SK-N-SH (cell line): ENCODE data around the gene UFC1. TPM values are rescaled to one million over a fixed set of nuclear protein-coding genes. Genes with fewer than 3 reads are reported as not detected.

ENCODE experiments used
- CTCF ChIA-PET: fragments of 300-600, 350-600 bp; formaldehyde crosslinking; extraction: SDS; loops from one replicate; lab custom pipeline; 2021; lab: Yijun Ruan, JAX
- POLR2A ChIA-PET: fragments of 350-600 bp; sonication (Branson Sonifier 250); formaldehyde crosslinking; extraction: SDS; loops from one replicate; lab custom pipeline; 2020; ENCODE audit warnings: antibody characterized with exemption, inconsistent platforms; lab: Yijun Ruan, JAX
- DNase-seq: peaks from one replicate; pipeline ENCODE4 v3.0.0; 2012
- H2AFZ ChIP-seq: fragments of 200-600 bp; sonication (generic); 2 replicates; pipeline ENCODE4 v1.8.1; 2016; ENCODE audit warnings: antibody characterized with exemption, mild to moderate bottlenecking, low read depth
- H3F3A ChIP-seq: fragments of 200-600 bp; sonication (generic); replicated peaks from 2 replicates; pipeline ENCODE3; 2016; ENCODE audit warnings: antibody characterized with exemption, mild to moderate bottlenecking; ENCODE audit not compliant: insufficient read depth
- H3K27ac ChIP-seq, 2 experiments: fragments of 200-500 bp in 1 of 2; fragments of 200-600 bp in 1 of 2; sonication (Bioruptor generic) in 1 of 2; sonication (generic), shearing (Covaris generic) in 1 of 2; 2 replicates each; pipeline versions ENCODE4 v1.5.1 to v1.6.1; 2014 to 2016; ENCODE audit warnings: low read depth in 2 of 2, inconsistent platforms in 1 of 2, low read length in 1 of 2, mild to moderate bottlenecking in 1 of 2, mixed read lengths in 1 of 2
- H3K27me3 ChIP-seq: fragments of 200-600 bp; sonication (generic), shearing (Covaris generic); 2 replicates; pipeline ENCODE4 v1.6.1; 2016; ENCODE audit warnings: mixed run types; ENCODE audit not compliant: insufficient read depth
- H3K36me3 ChIP-seq, 2 experiments: fragments of 200-500 bp in 1 of 2; fragments of 200-600 bp in 1 of 2; sonication (Bioruptor generic) in 1 of 2; sonication (generic) in 1 of 2; replicated peaks in 1 of 2; 2 replicates each; pipeline versions ENCODE3 to v1.5.1; 2014 to 2016; ENCODE audit warnings: low read length in 1 of 2, mild to moderate bottlenecking in 1 of 2; ENCODE audit not compliant: insufficient read depth in 2 of 2, control insufficient read depth in 1 of 2
- H3K4me1 ChIP-seq, 2 experiments: fragments of 200-500 bp in 1 of 2; fragments of 200-600 bp in 1 of 2; sonication (Bioruptor generic) in 1 of 2; sonication (generic), shearing (Covaris generic) in 1 of 2; 2 replicates each; pipeline versions ENCODE4 v1.5.1 to v1.6.1; 2014 to 2016; ENCODE audit warnings: low read depth in 1 of 2, low read length in 1 of 2, mixed run types in 1 of 2; ENCODE audit not compliant: insufficient read depth in 2 of 2, control insufficient read depth in 1 of 2
- H3K4me2 ChIP-seq: fragments of 200-600 bp; sonication (generic), shearing (Covaris generic); 2 replicates; pipeline ENCODE4 v1.6.1; 2017; ENCODE audit warnings: mixed run types
- H3K4me3 ChIP-seq, 2 experiments: fragments of 200-500 bp in 1 of 2; fragments of 200-600 bp in 1 of 2; sonication (Bioruptor generic) in 1 of 2; sonication (generic), shearing (Covaris generic) in 1 of 2; 2 replicates each; pipeline versions ENCODE4 v1.5.1 to v1.8.1; 2014 to 2016; ENCODE audit warnings: low read depth in 2 of 2, inconsistent platforms in 1 of 2, low read length in 1 of 2, mild to moderate bottlenecking in 1 of 2, mixed read lengths in 1 of 2, moderate library complexity in 1 of 2
- H3K79me2 ChIP-seq: fragments of 200-600 bp; sonication (generic); 2 replicates; pipeline ENCODE4 v1.8.1; 2017; ENCODE audit warnings: mild to moderate bottlenecking; ENCODE audit not compliant: insufficient read depth
- H3K9ac ChIP-seq: fragments of 200-600 bp; sonication (generic); 2 replicates; pipeline ENCODE4 v1.6.1; 2017; ENCODE audit warnings: mixed run types
- H3K9me2 ChIP-seq: fragments of 200-600 bp; sonication (generic); 2 replicates; pipeline ENCODE4 v1.6.1; 2017; ENCODE audit warnings: mixed run types
- H3K9me3 ChIP-seq: fragments of 200-600 bp; sonication (generic); 2 replicates; pipeline ENCODE4 v1.6.1; 2017; ENCODE audit warnings: mixed run types, mild to moderate bottlenecking, moderate library complexity
- H4K20me1 ChIP-seq: fragments of 200-600 bp; sonication (generic); 2 replicates; pipeline ENCODE4 v1.6.1; 2017; ENCODE audit warnings: mild to moderate bottlenecking, mixed run types; ENCODE audit not compliant: insufficient read depth
- EP300 ChIP-seq, 2 experiments: IDR thresholded peaks; 2 replicates each; pipeline versions ENCODE4 v1.4.0 to v1.6.1; 2012; ENCODE audit warnings: borderline replicate concordance in 1 of 2, low read depth in 1 of 2, low read length in 1 of 2
- EZH2phosphoT487 ChIP-seq: fragments of 200-600 bp; sonication (generic); IDR thresholded peaks from 2 replicates; pipeline ENCODE4 v1.6.1; 2017; ENCODE audit warnings: low read depth, mixed run types, mild to moderate bottlenecking, antibody characterized with exemption, moderate library complexity, borderline replicate concordance
- FOSL2 ChIP-seq: IDR thresholded peaks from 2 replicates; pipeline ENCODE4 v1.4.0; 2012; ENCODE audit warnings: low read depth, mild to moderate bottlenecking, moderate library complexity, borderline replicate concordance
- FOXJ3 ChIP-seq: sonication (generic); formaldehyde crosslinking; IDR thresholded peaks from 2 replicates; pipeline ENCODE4 v1.5.1; 2020; ENCODE audit warnings: mild to moderate bottlenecking, missing genetic modification reagents
- GATA2 ChIP-seq: sonication (generic); formaldehyde crosslinking; IDR thresholded peaks from 2 replicates; pipeline ENCODE4 v1.5.0; 2020; ENCODE audit warnings: mild to moderate bottlenecking, missing genetic modification reagents
- JUND ChIP-seq: IDR thresholded peaks from 2 replicates; pipeline ENCODE4 v1.4.0; 2012
- MAX ChIP-seq: IDR thresholded peaks from 2 replicates; pipeline ENCODE4 v1.4.0; 2012; ENCODE audit warnings: low read depth
- NFIC ChIP-seq: IDR thresholded peaks from 2 replicates; pipeline ENCODE4 v1.4.0; 2012; ENCODE audit warnings: borderline replicate concordance
- RFX5 ChIP-seq: IDR thresholded peaks from 2 replicates; pipeline ENCODE4 v1.6.1; 2012; ENCODE audit warnings: mild to moderate bottlenecking, improper control_type of control experiment, low read length
- SIN3A ChIP-seq: IDR thresholded peaks from 2 replicates; pipeline ENCODE4 v1.6.1; 2012; ENCODE audit warnings: low read depth, mild to moderate bottlenecking, low read length, moderate library complexity, borderline replicate concordance
- SMC3 ChIP-seq: IDR thresholded peaks from 2 replicates; pipeline ENCODE4 v1.6.1; 2012; ENCODE audit warnings: low read depth, low read length, improper control_type of control experiment
- TEAD4 ChIP-seq: IDR thresholded peaks from 2 replicates; pipeline ENCODE4 v1.4.0; 2012; ENCODE audit warnings: mild to moderate bottlenecking, borderline replicate concordance; ENCODE audit not compliant: insufficient read depth
- WGBS: methylation state at CpG from one replicate; pipeline ENCODE4 v1.1.6; 2017; ENCODE audit warnings: low lambda C conversion rate; 5-methylcytosine and 5-hydroxymethylcytosine counted together
- polyA plus RNA-seq, 3 experiments: library from polyadenylated mRNA; depleted of rRNA; stranded (reverse); fragments of >200 nt; gene quantifications; 2 replicates each; pipeline ENCODE4 v1.2.3, GENCODE V29; 2012
- TF ChIP-seq, protein P1 (sequence below): fragments of 150-350 bp; IDR thresholded peaks from 2 replicates; pipeline ENCODE4 v1.6.1; 2016; ENCODE audit warnings: mild to moderate bottlenecking, low read depth, low read length
- TF ChIP-seq, protein P2 (sequence below): IDR thresholded peaks from 2 replicates; pipeline ENCODE4 v1.4.0; 2012; ENCODE audit warnings: low read depth, borderline replicate concordance

UFC1 gene
- polyA plus RNA-seq, 1 of the 3 experiments (the other 2 are of a cell fraction): 150 TPM

- Histone ChIP-seq H3K36me3 (peaks cover 37 to 61% of the 10 kb centered on the region in 2 experiments), H3K27me3 (no peaks in the 10 kb centered on the region), H3K9ac (no peak overlapping the region), H4K20me1 (no peaks in the 10 kb centered on the region), H3K79me2 (peaks cover 17% of the 10 kb centered on the region), H3K27ac (no peak overlapping the region; a peak in 1 of 4 replicates), H2AFZ (no peak overlapping the region), H3K4me2 (no peak overlapping the region), H3K4me3 (no peak overlapping the region)
- 64% methylated on average over 4 of the region's 4 CpGs for WGBS
- TF ChIP-seq FOXJ3 (CRISPR knock-in tag): no peak
- TF ChIP-seq SMC3: no peak
- no peak for TF ChIP-seq TEAD4
- no peak for TF ChIP-seq JUND
- TF ChIP-seq NFIC: peak; percentile 60
- TF ChIP-seq, all 33 proteins: peak for 1
- H3F3A ChIP-seq: no peaks in the 10 kb centered on the region
- ChIA-PET POLR2A (no interaction called here), CTCF (no interaction called here)
- no peaks in the 10 kb centered on the region for H3K9me2 ChIP-seq
- DNase-seq: no peak
- peaks cover 0 to 17% of the 10 kb centered on the region in 2 experiments; a peak in 1 of 4 replicates for H3K4me1 ChIP-seq
- no peaks in the 10 kb centered on the region for H3K9me3 ChIP-seq
Measured at GRCh38 chr1:161172776-161173376, 19.1 kb downstream of the UFC1 start.

DNA sequence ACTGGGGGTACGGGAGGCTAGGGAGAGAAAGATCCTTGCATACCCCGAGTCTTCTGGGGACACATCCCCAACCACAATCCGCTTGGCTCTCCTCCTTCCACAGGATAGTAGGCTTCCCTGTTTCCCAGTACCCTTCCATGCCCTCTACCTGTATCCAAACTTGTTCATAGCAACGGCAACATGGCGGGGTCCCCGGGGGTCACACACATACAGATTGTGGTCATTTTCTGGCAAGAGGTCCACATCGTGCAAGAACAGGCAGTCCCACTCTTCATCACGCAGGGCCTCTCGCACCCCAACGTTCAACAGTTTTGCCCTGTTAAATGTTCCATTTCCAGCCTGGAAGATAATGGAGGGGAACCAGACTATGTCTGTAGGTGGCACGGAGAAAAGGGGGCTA, 19.9 kb downstream of the UFC1 start:
- CTCF ChIA-PET: no interaction called here
- POLR2A ChIA-PET: no interaction called here
- DNase-seq: no peak
- H3K27me3 ChIP-seq: no peaks in the 10 kb centered on the region
- H3K27ac ChIP-seq: no peak overlapping the region
- no peaks in the 10 kb centered on the region for H4K20me1 ChIP-seq
- peaks cover 0 to 18% of the 10 kb centered on the region in 2 experiments; a peak in 1 of 4 replicates for H3K4me1 ChIP-seq
- no peaks in the 10 kb centered on the region for H3F3A ChIP-seq
- no peaks in the 10 kb centered on the region for H3K9me3 ChIP-seq
- no peak overlapping the region for H3K9ac ChIP-seq
- 95% methylated on average over 11 of the region's 11 CpGs for WGBS
- H3K79me2 ChIP-seq: peaks cover 17% of the 10 kb centered on the region
- H3K4me3 ChIP-seq: no peak overlapping the region
- H3K36me3 ChIP-seq: peaks cover 37 to 61% of the 10 kb centered on the region in 2 experiments
- TF ChIP-seq, protein P1, sequence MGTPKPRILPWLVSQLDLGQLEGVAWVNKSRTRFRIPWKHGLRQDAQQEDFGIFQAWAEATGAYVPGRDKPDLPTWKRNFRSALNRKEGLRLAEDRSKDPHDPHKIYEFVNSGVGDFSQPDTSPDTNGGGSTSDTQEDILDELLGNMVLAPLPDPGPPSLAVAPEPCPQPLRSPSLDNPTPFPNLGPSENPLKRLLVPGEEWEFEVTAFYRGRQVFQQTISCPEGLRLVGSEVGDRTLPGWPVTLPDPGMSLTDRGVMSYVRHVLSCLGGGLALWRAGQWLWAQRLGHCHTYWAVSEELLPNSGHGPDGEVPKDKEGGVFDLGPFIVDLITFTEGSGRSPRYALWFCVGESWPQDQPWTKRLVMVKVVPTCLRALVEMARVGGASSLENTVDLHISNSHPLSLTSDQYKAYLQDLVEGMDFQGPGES: no peak
- TF ChIP-seq TEAD4 (no peak), NFIC (no peak), GATA2 (no peak), MAX (no peak), RFX5 (no peak), SIN3A (no peak), EP300 (IDR thresholded peaks at IDR 0.05; ENCODE audit: borderline replicate concordance in 1 of 2, low read depth in 1 of 2, low read length in 1 of 2) (no peak), FOSL2 (no peak), EZH2phosphoT487 (no peak)
- TF ChIP-seq, protein P2, sequence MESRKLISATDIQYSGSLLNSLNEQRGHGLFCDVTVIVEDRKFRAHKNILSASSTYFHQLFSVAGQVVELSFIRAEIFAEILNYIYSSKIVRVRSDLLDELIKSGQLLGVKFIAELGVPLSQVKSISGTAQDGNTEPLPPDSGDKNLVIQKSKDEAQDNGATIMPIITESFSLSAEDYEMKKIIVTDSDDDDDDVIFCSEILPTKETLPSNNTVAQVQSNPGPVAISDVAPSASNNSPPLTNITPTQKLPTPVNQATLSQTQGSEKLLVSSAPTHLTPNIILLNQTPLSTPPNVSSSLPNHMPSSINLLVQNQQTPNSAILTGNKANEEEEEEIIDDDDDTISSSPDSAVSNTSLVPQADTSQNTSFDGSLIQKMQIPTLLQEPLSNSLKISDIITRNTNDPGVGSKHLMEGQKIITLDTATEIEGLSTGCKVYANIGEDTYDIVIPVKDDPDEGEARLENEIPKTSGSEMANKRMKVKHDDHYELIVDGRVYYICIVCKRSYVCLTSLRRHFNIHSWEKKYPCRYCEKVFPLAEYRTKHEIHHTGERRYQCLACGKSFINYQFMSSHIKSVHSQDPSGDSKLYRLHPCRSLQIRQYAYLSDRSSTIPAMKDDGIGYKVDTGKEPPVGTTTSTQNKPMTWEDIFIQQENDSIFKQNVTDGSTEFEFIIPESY: no peak
- no peaks in the 10 kb centered on the region for H3K9me2 ChIP-seq
- H3K4me2 ChIP-seq: no peak overlapping the region
- H2AFZ ChIP-seq: no peak overlapping the region
